Stimulated activated naive CD4-positive, alpha-beta T cell (primary cell): Measurements from ENCODE around the gene PDRG1.
"Not testable (repeated sequence)": the region's sequence is repeated elsewhere in the genome, so short reads cannot be mapped to it uniquely, and the experiment has no call there.

Experiments used
- DNase-seq, 6 experiments: peaks; one replicate each; lab custom pipeline; 2025; lab: John Stamatoyannopoulos, UW

The PDRG1 gene

GRCh38 chr20:31966991-31967655 is 15.3 kb upstream of the PDRG1 start:
- DNase-seq = no peak

- no peak for DNase-seq
These were observed 12.0 kb upstream of the PDRG1 start for GRCh38 chr20:31963889-31964288.

GRCh38 chr20:31962761-31963160 is 10.9 kb upstream of the PDRG1 start:
- no peak for DNase-seq

- no peak for DNase-seq
These were observed 5.0 kb upstream of the PDRG1 start for GRCh38 chr20:31956556-31957526.

- no peak for DNase-seq
These were observed 2.7 kb upstream of the PDRG1 start for GRCh38 chr20:31954500-31954899.

- no peak for DNase-seq
These were observed 1.8 kb upstream of the PDRG1 start for GRCh38 chr20:31953556-31954148.

GRCh38 chr20:31951203-31951529 is 680 bp downstream of the PDRG1 start:
- DNase-seq = no peak

GRCh38 chr20:31949877-31950646 is 1.8 kb downstream of the PDRG1 start:
- DNase-seq = no peak

GRCh38 chr20:31948008-31948407 is 3.8 kb downstream of the PDRG1 start:
- DNase-seq = no peak

- no peak for DNase-seq
These were observed 6.1 kb downstream of the PDRG1 start for GRCh38 chr20:31945785-31946184.

- no peak for DNase-seq
These were observed 6.5 kb downstream of the PDRG1 start for GRCh38 chr20:31945319-31945718.

- DNase-seq = no peak
These were observed 8.8 kb downstream of the PDRG1 start for GRCh38 chr20:31943052-31943471.

- DNase-seq = no peak
These were observed 12.2 kb downstream of the PDRG1 start for GRCh38 chr20:31939661-31940060.

- DNase-seq = no peak
These were observed 14.0 kb downstream of the PDRG1 start for GRCh38 chr20:31937820-31938219.

GRCh38 chr20:31936420-31936819 is 15.4 kb downstream of the PDRG1 start:
- DNase-seq = no peak

GRCh38 chr20:31934968-31935764 is 16.7 kb downstream of the PDRG1 start:
- no peak for DNase-seq

- DNase-seq = no peak
These were observed 17.4 kb downstream of the PDRG1 start for GRCh38 chr20:31934491-31934890.

GRCh38 chr20:31933698-31934097 is 18.1 kb downstream of the PDRG1 start:
- DNase-seq = no peak

- DNase-seq = no peak
These were observed 21.1 kb downstream of the PDRG1 start for GRCh38 chr20:31930779-31931178.

GRCh38 chr20:31929631-31930030 is 22.2 kb downstream of the PDRG1 start:
- not testable (repeated sequence) for DNase-seq

GRCh38 chr20:31927627-31928159 is 24.2 kb downstream of the PDRG1 start:
- no peak for DNase-seq
